Fibroblast of lung (primary cell): ENCODE results near the gene UTF1. TPM values are rescaled to one million over a fixed set of nuclear protein-coding genes. Genes with fewer than 3 reads are reported as not detected.

Experiments used
- DNase-seq, 2 donors: peaks; one replicate each; pipeline versions ENCODE4 v3.0.0 to v3.0.0-alpha.2; 2010; ENCODE audit warnings: low read depth in 2 of 2
- H2AFZ ChIP-seq: 2 replicates; pipeline ENCODE4 v1.5.1; 2012; ENCODE audit warnings: low read length, control low read depth, inconsistent platforms
- H3K27ac ChIP-seq: 2 replicates; pipeline ENCODE4 v1.5.1; 2011; ENCODE audit warnings: low read length, control low read depth; ENCODE audit not compliant: insufficient read depth
- H3K27me3 ChIP-seq: 2 replicates; pipeline ENCODE4 v1.5.1; 2011; ENCODE audit warnings: mild to moderate bottlenecking, low read length; ENCODE audit not compliant: control insufficient read depth, insufficient read depth
- H3K36me3 ChIP-seq: 2 replicates; pipeline ENCODE4 v1.5.1; 2011; ENCODE audit warnings: low read length; ENCODE audit not compliant: control insufficient read depth, insufficient read depth
- H3K4me1 ChIP-seq: 2 replicates; pipeline ENCODE4 v1.5.1; 2011; ENCODE audit warnings: low read length; ENCODE audit not compliant: control insufficient read depth, insufficient read depth; ENCODE audit errors: extremely low read depth
- H3K4me2 ChIP-seq: 2 replicates; pipeline ENCODE4 v1.5.1; 2011; ENCODE audit warnings: low read length, control low read depth; ENCODE audit not compliant: insufficient read depth; ENCODE audit errors: extremely low read depth
- H3K4me3 ChIP-seq, 4 experiments: fragments of 200-600 bp in 1 of 4; sonication (generic) in 1 of 4; replicated peaks in 1 of 4; 2 replicates each; pipeline ENCODE4 v1.5.1; 2011 to 2016; ENCODE audit warnings: low read length in 4 of 4, low read depth in 3 of 4, mild to moderate bottlenecking in 3 of 4, control low read depth in 2 of 4, inconsistent platforms in 1 of 4, mixed read lengths in 1 of 4; ENCODE audit not compliant: insufficient read depth in 1 of 4; ENCODE audit errors: control extremely low read depth in 1 of 4
- H3K79me2 ChIP-seq: 2 replicates; pipeline ENCODE4 v1.5.1; 2012; ENCODE audit warnings: mild to moderate bottlenecking, low read length, inconsistent platforms; ENCODE audit not compliant: control insufficient read depth, insufficient read depth
- H3K9ac ChIP-seq: 2 replicates; pipeline ENCODE4 v1.5.1; 2011; ENCODE audit warnings: mild to moderate bottlenecking, low read length, control low read depth; ENCODE audit not compliant: insufficient read depth
- H3K9me3 ChIP-seq: 2 replicates; pipeline ENCODE4 v1.5.1; 2012; ENCODE audit warnings: low read depth, low read length; ENCODE audit not compliant: control insufficient read depth, insufficient read depth
- H4K20me1 ChIP-seq: 2 replicates; pipeline ENCODE4 v1.5.1; 2011; ENCODE audit warnings: low read length; ENCODE audit not compliant: control insufficient read depth, insufficient read depth; ENCODE audit errors: extremely low read depth
- EZH2 ChIP-seq: IDR thresholded peaks from 2 replicates; pipeline ENCODE4 v1.5.1; 2012; ENCODE audit warnings: low read length, control low read depth, mild to moderate bottlenecking; ENCODE audit errors: missing control alignments
- polyA plus RNA-seq, 2 donors: library from polyadenylated mRNA; depleted of rRNA in 1 of 2; stranded (reverse) in 1 of 2; unstranded in 1 of 2; fragments of >200 nt; gene quantifications; 2 replicates each; pipeline ENCODE4 v1.2.1, GENCODE V29; 2011 to 2012; ENCODE audit warnings: missing spikeins in 1 of 2
- total RNA-seq: library from RNA; depleted of rRNA; stranded (reverse); fragments of >200 nt; gene quantifications from 2 replicates; pipeline ENCODE4 v1.2.1, GENCODE V29; 2014
- TF ChIP-seq, protein P1 (sequence below), 2 donors: IDR thresholded peaks in 1 of 2; conservative IDR thresholded peaks in 1 of 2; 1 replicate in 1 of 2; 2 replicates in 1 of 2; pipeline ENCODE4 v1.5.1; 2011 to 2012; ENCODE audit warnings: low read length in 2 of 2, control low read depth in 1 of 2, inconsistent platforms in 1 of 2, low read depth in 1 of 2, mild to moderate bottlenecking in 1 of 2

Gene UTF1
- total and polyA plus RNA-seq, 2 donors (not counting 1 experiment from before 2014, with no cell fraction given), result not detected

DNA sequence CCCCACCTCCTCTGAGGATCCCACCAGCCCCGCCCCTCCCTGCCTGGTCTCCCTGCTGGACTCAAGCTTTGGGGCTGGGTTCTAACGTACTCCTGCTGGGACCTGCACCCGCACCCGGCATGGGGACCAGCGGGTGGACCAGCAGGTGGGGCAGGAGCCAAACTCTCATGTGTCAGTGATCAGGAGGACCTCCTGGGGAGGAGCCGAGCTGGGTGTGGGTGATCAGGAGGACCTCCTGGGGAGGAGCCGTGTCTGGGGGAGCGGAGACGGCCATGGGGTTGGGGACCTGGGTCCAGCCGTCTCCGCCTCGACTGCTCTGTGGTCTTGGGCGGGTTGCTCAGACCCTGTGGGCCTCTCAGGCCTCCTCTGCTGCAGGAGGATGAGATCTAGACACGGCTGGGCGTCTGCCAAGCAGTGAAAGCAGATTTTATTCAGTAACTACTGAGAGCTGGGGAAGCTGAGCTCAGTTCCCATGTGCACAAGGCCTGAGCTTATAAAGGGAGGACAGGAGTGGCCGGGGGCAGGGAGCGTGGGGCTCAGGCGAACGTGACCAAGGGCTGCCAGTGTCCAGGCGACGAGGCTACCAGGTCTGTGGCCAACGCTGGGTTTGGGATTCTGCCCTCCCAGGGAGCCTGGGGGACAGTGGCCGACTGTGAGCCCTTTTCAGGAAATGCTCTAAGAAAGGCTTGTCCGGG is 33.6 kb upstream of the UTF1 start:
- H3K4me2 ChIP-seq, result no peak overlapping the region
- no peaks in the 10 kb centered on the region for H4K20me1 ChIP-seq
- no peaks in the 10 kb centered on the region for H3K27me3 ChIP-seq
- H3K36me3 ChIP-seq, result no peaks in the 10 kb centered on the region
- H3K4me3 ChIP-seq, result no peak overlapping the region
- no peak for DNase-seq
- no peaks in the 10 kb centered on the region for H3K79me2 ChIP-seq
- no peak overlapping the region for H3K9ac ChIP-seq
- H3K27ac ChIP-seq, result no peak overlapping the region
- TF ChIP-seq, protein P1, sequence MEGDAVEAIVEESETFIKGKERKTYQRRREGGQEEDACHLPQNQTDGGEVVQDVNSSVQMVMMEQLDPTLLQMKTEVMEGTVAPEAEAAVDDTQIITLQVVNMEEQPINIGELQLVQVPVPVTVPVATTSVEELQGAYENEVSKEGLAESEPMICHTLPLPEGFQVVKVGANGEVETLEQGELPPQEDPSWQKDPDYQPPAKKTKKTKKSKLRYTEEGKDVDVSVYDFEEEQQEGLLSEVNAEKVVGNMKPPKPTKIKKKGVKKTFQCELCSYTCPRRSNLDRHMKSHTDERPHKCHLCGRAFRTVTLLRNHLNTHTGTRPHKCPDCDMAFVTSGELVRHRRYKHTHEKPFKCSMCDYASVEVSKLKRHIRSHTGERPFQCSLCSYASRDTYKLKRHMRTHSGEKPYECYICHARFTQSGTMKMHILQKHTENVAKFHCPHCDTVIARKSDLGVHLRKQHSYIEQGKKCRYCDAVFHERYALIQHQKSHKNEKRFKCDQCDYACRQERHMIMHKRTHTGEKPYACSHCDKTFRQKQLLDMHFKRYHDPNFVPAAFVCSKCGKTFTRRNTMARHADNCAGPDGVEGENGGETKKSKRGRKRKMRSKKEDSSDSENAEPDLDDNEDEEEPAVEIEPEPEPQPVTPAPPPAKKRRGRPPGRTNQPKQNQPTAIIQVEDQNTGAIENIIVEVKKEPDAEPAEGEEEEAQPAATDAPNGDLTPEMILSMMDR (conservative IDR thresholded peaks at IDR 0.05 in 1 of 2, IDR thresholded peaks at IDR 0.05 in 1 of 2; ENCODE audit: low read depth in 1 of 2, low read length in 2 of 2), result no peak
- no peak for TF ChIP-seq EZH2
- no peaks in the 10 kb centered on the region for H3K9me3 ChIP-seq
- H3K4me1 ChIP-seq, result no peaks in the 10 kb centered on the region
- H2AFZ ChIP-seq, result no peak overlapping the region

DNA sequence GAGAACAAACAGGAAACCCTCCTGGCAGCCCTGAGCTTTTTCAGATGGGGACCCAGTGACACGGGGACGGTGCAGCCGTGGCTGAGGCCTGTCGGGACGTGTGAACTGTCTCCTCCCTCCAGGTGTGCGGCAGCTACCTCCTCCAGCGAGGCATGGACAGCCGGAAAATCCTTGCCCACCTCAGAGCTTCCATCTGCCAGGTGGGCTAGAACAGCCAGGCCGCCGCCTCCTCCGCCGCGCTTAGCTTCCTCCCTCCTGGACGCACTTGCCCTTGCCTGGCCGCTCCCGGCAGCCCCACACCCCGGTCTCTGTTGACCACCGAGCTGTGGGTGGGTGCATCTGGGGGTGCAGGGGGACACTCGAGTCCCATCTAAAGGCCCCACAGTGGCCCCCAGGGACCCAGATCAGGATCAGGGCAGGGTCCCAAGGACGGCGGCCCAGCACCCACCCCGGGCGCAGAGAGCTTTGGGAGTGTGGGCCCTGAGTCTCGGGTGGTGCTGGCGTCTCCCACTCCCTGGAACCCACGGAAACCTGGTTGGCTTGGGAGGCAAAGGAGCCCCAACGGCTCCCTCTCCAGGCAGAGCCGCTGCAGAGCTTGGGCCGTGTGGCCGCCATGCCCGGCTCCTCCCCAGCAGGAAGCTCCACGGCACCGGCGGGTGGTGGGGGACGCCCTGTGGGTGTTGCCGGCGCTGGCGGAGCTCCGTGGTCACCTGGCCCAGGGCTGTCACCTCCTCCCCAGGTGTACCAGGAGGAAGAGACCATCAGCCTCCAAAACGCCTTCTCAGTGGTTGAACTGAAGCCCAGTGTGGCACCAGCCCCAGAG is 32.9 kb upstream of the UTF1 start:
- Histone ChIP-seq H2AFZ (no peak overlapping the region), H3K27me3 (no peaks in the 10 kb centered on the region), H3K79me2 (no peaks in the 10 kb centered on the region), H3K36me3 (no peaks in the 10 kb centered on the region), H3K27ac (no peak overlapping the region), H3K4me3 (no peak overlapping the region), H3K4me2 (no peak overlapping the region), H4K20me1 (no peaks in the 10 kb centered on the region), H3K9me3 (no peaks in the 10 kb centered on the region), H3K4me1 (no peaks in the 10 kb centered on the region), H3K9ac (no peak overlapping the region)
- TF ChIP-seq, protein P1 (conservative IDR thresholded peaks at IDR 0.05 in 1 of 2, IDR thresholded peaks at IDR 0.05 in 1 of 2; ENCODE audit: low read depth in 1 of 2, low read length in 2 of 2), result no peak
- TF ChIP-seq EZH2, result no peak
- no peak for DNase-seq

DNA sequence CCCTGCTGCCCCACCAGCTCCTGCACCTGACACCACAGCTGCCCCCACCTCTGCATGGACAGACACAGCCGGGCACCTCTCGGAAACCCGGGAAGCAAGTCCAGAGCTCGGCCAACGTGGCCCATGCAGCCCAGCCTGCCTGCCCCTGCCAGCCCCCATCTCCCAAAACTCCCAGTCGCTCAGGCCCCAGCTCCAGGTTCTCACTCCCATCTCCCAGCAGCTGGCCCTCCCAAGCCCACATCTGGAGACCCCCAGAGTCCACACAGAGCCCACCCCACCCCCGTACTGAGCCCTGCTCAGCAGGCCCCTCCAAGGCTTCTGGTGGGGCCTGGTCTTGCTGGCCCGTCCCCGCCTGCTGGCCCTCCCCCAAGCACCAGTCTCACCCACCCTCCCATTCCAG is 32.2 kb upstream of the UTF1 start:
- Histone ChIP-seq H4K20me1 (no peaks in the 10 kb centered on the region), H3K27me3 (no peaks in the 10 kb centered on the region), H3K4me2 (no peak overlapping the region), H3K9ac (no peak overlapping the region), H3K4me3 (no peak overlapping the region), H2AFZ (no peak overlapping the region), H3K4me1 (no peaks in the 10 kb centered on the region), H3K79me2 (no peaks in the 10 kb centered on the region), H3K9me3 (no peaks in the 10 kb centered on the region), H3K36me3 (no peaks in the 10 kb centered on the region), H3K27ac (no peak overlapping the region)
- no peak for DNase-seq
- TF ChIP-seq, protein P1 (conservative IDR thresholded peaks at IDR 0.05 in 1 of 2, IDR thresholded peaks at IDR 0.05 in 1 of 2; ENCODE audit: low read depth in 1 of 2, low read length in 2 of 2), result no peak
- no peak for TF ChIP-seq EZH2
